Calu3 (cell line): ENCODE measurements around the gene ELL. TPM values are rescaled to one million over a fixed set of nuclear protein-coding genes. Genes with fewer than 3 reads are reported as not detected.

Source experiments
- BruUV-seq: library from RNA; stranded (reverse); fragments of 400-500 nt; replicated peaks from 2 replicates; lab custom pipeline; 2021; lab: Mats Ljungman, UMichigan
- CTCF ChIA-PET: fragments of 300-600 bp; sonication (Branson Sonifier 250); formaldehyde crosslinking; loops from one replicate; lab custom pipeline; 2022; ENCODE audit warnings: antibody characterized with exemption; lab: Charles Lee
- DNase-seq: peaks from one replicate; pipeline ENCODE4 v3.0.0; 2022
- H3K27ac Mint-ChIP-seq: one replicate; pipeline ENCODE4 v1.8.0; 2022; ENCODE audit warnings: mixed read lengths; ENCODE audit not compliant: unreplicated experiment
- H3K27me3 Mint-ChIP-seq: one replicate; pipeline ENCODE4 v1.8.0; 2022; ENCODE audit warnings: mixed read lengths; ENCODE audit not compliant: unreplicated experiment
- H3K36me3 Mint-ChIP-seq: one replicate; pipeline ENCODE4 v1.8.0; 2022; ENCODE audit warnings: mild to moderate bottlenecking, moderate library complexity, mixed read lengths; ENCODE audit not compliant: insufficient read depth, unreplicated experiment
- H3K4me1 Mint-ChIP-seq: one replicate; pipeline ENCODE4 v1.8.0; 2022; ENCODE audit warnings: mild to moderate bottlenecking, low read depth, mixed read lengths; ENCODE audit not compliant: unreplicated experiment
- H3K4me3 Mint-ChIP-seq: one replicate; pipeline ENCODE4 v1.8.0; 2022; ENCODE audit warnings: mild to moderate bottlenecking, low read depth, moderate library complexity, mixed read lengths; ENCODE audit not compliant: unreplicated experiment
- H3K9me3 Mint-ChIP-seq: one replicate; pipeline ENCODE4 v1.8.0; 2022; ENCODE audit warnings: low read depth, mixed read lengths; ENCODE audit not compliant: unreplicated experiment
- CTCF ChIP-seq: fragments of 200-600 bp; IDR thresholded peaks from one replicate; pipeline ENCODE4 v1.8.0; 2022; ENCODE audit warnings: antibody characterized with exemption; ENCODE audit not compliant: unreplicated experiment
- intact Hi-C: fragments of 100-400 bp; cut with micrococcal nuclease; formaldehyde crosslinking; loops from one replicate; pipeline ENCODE4 v1.10.0; 2022; ENCODE audit not compliant: unreplicated experiment
- total RNA-seq: library from RNA; stranded (reverse); gene quantifications from 2 replicates; pipeline ENCODE4 v1.2.3, GENCODE V29; 2022

The ELL gene
- total RNA-seq, 1 experiment from 2014 or later: 11.0 TPM

- Mint-ChIP-seq H3K4me1 (no peaks in the 10 kb centered on the region), H3K36me3 (peaks cover 27% of the 10 kb centered on the region), H3K4me3 (no peak overlapping the region), H3K27me3 (no peaks in the 10 kb centered on the region), H3K9me3 (no peaks in the 10 kb centered on the region), H3K27ac (no peak overlapping the region)
- BruUV-seq: no TSS peak
- CTCF ChIA-PET: no interaction called here
- no peak for TF ChIP-seq CTCF
- intact Hi-C loops: no loop called here
- no peak for DNase-seq
Measured at GRCh38 chr19:18433015-18433691, 88.7 kb downstream of the ELL start.

- intact Hi-C loops: no loop called here
- no TSS peak for BruUV-seq
- Mint-ChIP-seq H3K9me3 (no peaks in the 10 kb centered on the region), H3K4me1 (no peaks in the 10 kb centered on the region), H3K4me3 (no peak overlapping the region), H3K27ac (no peak overlapping the region), H3K36me3 (peaks cover 21% of the 10 kb centered on the region), H3K27me3 (no peaks in the 10 kb centered on the region)
- TF ChIP-seq CTCF: no peak
- DNase-seq: no peak
- CTCF ChIA-PET: no interaction called here
Measured at GRCh38 chr19:18432275-18433014, 89.4 kb downstream of the ELL start.

GRCh38 chr19:18431351-18432197, 90.3 kb downstream of the ELL start:
- no peak overlapping the region for H3K4me3 Mint-ChIP-seq
- CTCF ChIA-PET: no interaction called here
- no TSS peak for BruUV-seq
- H3K4me1 Mint-ChIP-seq: no peaks in the 10 kb centered on the region
- no peak for TF ChIP-seq CTCF
- H3K27ac Mint-ChIP-seq: no peak overlapping the region
- DNase-seq: no peak
- H3K36me3 Mint-ChIP-seq: peaks cover 14% of the 10 kb centered on the region
- H3K9me3 Mint-ChIP-seq: no peaks in the 10 kb centered on the region
- H3K27me3 Mint-ChIP-seq: no peaks in the 10 kb centered on the region
- intact Hi-C loops: no loop called here

GRCh38 chr19:18430417-18431144, 91.3 kb downstream of the ELL start:
- no TSS peak for BruUV-seq

More at GRCh38 chr19:18430417-18431144, 91.3 kb downstream of the ELL start:
- Mint-ChIP-seq H3K27me3 (no peaks in the 10 kb centered on the region), H3K4me1 (no peaks in the 10 kb centered on the region), H3K9me3 (no peaks in the 10 kb centered on the region), H3K27ac (no peak overlapping the region), H3K36me3 (peaks cover 8% of the 10 kb centered on the region), H3K4me3 (no peak overlapping the region)
- DNase-seq: no peak
- intact Hi-C loops: no loop called here
- CTCF ChIA-PET: no interaction called here
- TF ChIP-seq CTCF: no peak
